DND-41 (cell line): ENCODE results near the gene ZCRB1.

Experiments used
- ATAC-seq: fragments of 200-7000 bp; cut with Tn5 transposase; 3 replicates; pipeline ENCODE4 v1.9.1; 2021; ENCODE audit warnings: low read depth; ENCODE audit not compliant: insufficient read depth
- DNase-seq: peaks from one replicate; pipeline ENCODE4 v3.0.0-alpha.2; 2020
- H2AFZ ChIP-seq: 2 replicates; pipeline ENCODE4 v1.6.0; 2012; ENCODE audit warnings: low read depth, low read length
- H3K27ac ChIP-seq: 2 replicates; pipeline ENCODE4 v1.5.1; 2012; ENCODE audit warnings: low read length, inconsistent platforms
- H3K27me3 ChIP-seq: fragments of 200-600 bp; sonication (generic); 2 replicates; pipeline ENCODE4 v1.6.0; 2012; ENCODE audit warnings: low read length, mild to moderate bottlenecking, inconsistent platforms; ENCODE audit not compliant: insufficient read depth, poor library complexity
- H3K36me3 ChIP-seq: 2 replicates; pipeline ENCODE4 v1.5.1; 2012; ENCODE audit warnings: low read length, inconsistent platforms; ENCODE audit not compliant: insufficient read depth
- H3K4me1 ChIP-seq: 2 replicates; pipeline ENCODE4 v1.5.1; 2012; ENCODE audit warnings: mild to moderate bottlenecking, low read length; ENCODE audit not compliant: insufficient read depth
- H3K4me2 ChIP-seq: 2 replicates; pipeline ENCODE4 v1.6.0; 2012; ENCODE audit warnings: mild to moderate bottlenecking, moderate library complexity, low read length, inconsistent platforms; ENCODE audit not compliant: insufficient read depth
- H3K4me3 ChIP-seq, 2 experiments: fragments of 200-600 bp in 1 of 2; shearing (Covaris generic) in 1 of 2; 2 replicates each; pipeline ENCODE4 v1.5.1; 2012 to 2016; ENCODE audit warnings: inconsistent platforms in 2 of 2, low read length in 2 of 2, mild to moderate bottlenecking in 2 of 2, low read depth in 1 of 2, moderate library complexity in 1 of 2
- H3K79me2 ChIP-seq: 2 replicates; pipeline ENCODE4 v1.6.0; 2012; ENCODE audit warnings: low read length, inconsistent platforms; ENCODE audit not compliant: insufficient read depth
- H3K9ac ChIP-seq: 2 replicates; pipeline ENCODE4 v1.6.0; 2012; ENCODE audit warnings: low read depth, mild to moderate bottlenecking, inconsistent platforms, low read length, moderate library complexity
- H3K9me3 ChIP-seq: 2 replicates; pipeline ENCODE4 v1.5.1; 2012; ENCODE audit warnings: low read length, moderate library complexity, mild to moderate bottlenecking, inconsistent platforms; ENCODE audit not compliant: insufficient read depth, severe bottlenecking
- H4K20me1 ChIP-seq: 2 replicates; pipeline ENCODE4 v1.6.0; 2012; ENCODE audit warnings: low read length; ENCODE audit not compliant: insufficient read depth
- CTCF ChIP-seq: IDR thresholded peaks from 2 replicates; pipeline ENCODE4 v1.5.1; 2012; ENCODE audit warnings: borderline replicate concordance, low read length, moderate library complexity, mild to moderate bottlenecking; ENCODE audit not compliant: poor library complexity, severe bottlenecking; ENCODE audit errors: extremely low read depth
- EZH2 ChIP-seq: IDR thresholded peaks from 3 replicates; pipeline ENCODE4 v1.6.1; 2012; ENCODE audit warnings: borderline replicate concordance, low read depth, mild to moderate bottlenecking, moderate library complexity, low read length, inconsistent platforms; ENCODE audit not compliant: severe bottlenecking

Gene ZCRB1

DNA sequence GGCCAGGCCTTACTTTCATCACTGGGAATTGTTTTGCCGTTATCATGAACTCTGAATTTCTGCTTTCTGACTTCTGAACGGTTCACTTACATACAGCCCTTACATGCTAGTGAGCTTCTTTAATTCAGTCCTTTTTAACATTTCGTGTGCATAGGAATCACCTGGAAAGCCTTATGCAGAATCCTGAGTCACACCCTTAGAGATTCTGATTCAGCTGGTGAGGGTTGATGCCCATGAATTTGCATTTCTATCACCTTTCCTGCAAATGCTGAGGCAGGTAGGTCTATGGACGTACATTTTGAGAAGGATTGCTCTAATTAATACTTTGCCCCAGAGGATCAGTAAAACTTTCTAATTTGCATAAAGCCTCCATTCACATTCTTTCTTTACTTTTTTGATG is 44.1 kb upstream of the ZCRB1 start:
- peaks cover 8% of the 10 kb centered on the region; the same call in 1 of the 2 replicates for H4K20me1 ChIP-seq
- H2AFZ ChIP-seq = no peak overlapping the region
- H3K9me3 ChIP-seq = no peaks in the 10 kb centered on the region
- H3K4me3 ChIP-seq = no peak overlapping the region
- no peaks in the 10 kb centered on the region for H3K27me3 ChIP-seq
- H3K27ac ChIP-seq = no peak overlapping the region
- H3K4me2 ChIP-seq = no peak overlapping the region
- DNase-seq (no peak), ATAC-seq (no peak)
- TF ChIP-seq CTCF (no peak), EZH2 (no peak)
- H3K79me2 ChIP-seq = peaks cover 6% of the 10 kb centered on the region
- no peak overlapping the region for H3K9ac ChIP-seq
- peaks cover 3% of the 10 kb centered on the region; the same call in 1 of the 2 replicates for H3K36me3 ChIP-seq
- H3K4me1 ChIP-seq = no peaks in the 10 kb centered on the region

- H4K20me1 ChIP-seq = no peaks in the 10 kb centered on the region; the same call in 1 of the 2 replicates
- peaks cover 5% of the 10 kb centered on the region; the same call in 1 of the 2 replicates for H3K36me3 ChIP-seq
- DNase-seq (no peak), ATAC-seq (no peak)
- H3K4me2 ChIP-seq = no peak overlapping the region
- no peak overlapping the region for H3K4me3 ChIP-seq
- no peak overlapping the region for H2AFZ ChIP-seq
- no peaks in the 10 kb centered on the region for H3K27me3 ChIP-seq
- H3K9me3 ChIP-seq = no peaks in the 10 kb centered on the region
- peaks cover 5% of the 10 kb centered on the region; the same call in 1 of the 2 replicates for H3K79me2 ChIP-seq
- no peak overlapping the region for H3K9ac ChIP-seq
- TF ChIP-seq EZH2 (no peak), CTCF (no peak)
- H3K4me1 ChIP-seq = no peaks in the 10 kb centered on the region
- H3K27ac ChIP-seq = no peak overlapping the region
Measured at GRCh38 chr12:42365486-42365885, 39.6 kb upstream of the ZCRB1 start.

- TF ChIP-seq EZH2 (no peak), CTCF (no peak)
- H3K4me1 ChIP-seq = no peaks in the 10 kb centered on the region
- no peak overlapping the region for H2AFZ ChIP-seq
- H3K27ac ChIP-seq = no peak overlapping the region
- H3K4me2 ChIP-seq = no peak overlapping the region
- no peak overlapping the region for H3K4me3 ChIP-seq
- H3K36me3 ChIP-seq = peaks cover 5% of the 10 kb centered on the region; the same call in 1 of the 2 replicates
- peaks cover 5% of the 10 kb centered on the region; the same call in 1 of the 2 replicates for H3K79me2 ChIP-seq
- H3K27me3 ChIP-seq = no peaks in the 10 kb centered on the region
- no peak for DNase-seq
- no peaks in the 10 kb centered on the region; the same call in 1 of the 2 replicates for H4K20me1 ChIP-seq
- H3K9me3 ChIP-seq = no peaks in the 10 kb centered on the region
- H3K9ac ChIP-seq = no peak overlapping the region
- ATAC-seq = no peak
Measured at GRCh38 chr12:42364692-42365091, 38.8 kb upstream of the ZCRB1 start.
